WERI-Rb-1 (cell line): ENCODE results near the gene DRD4.

Source experiments
- DNase-seq: peaks from one replicate; pipeline ENCODE4 v3.0.0-alpha.2; 2020
- H3K27ac ChIP-seq: fragments of 250-450 bp; sonication (Bioruptor Pico); 2 replicates; pipeline ENCODE4 v1.5.1; 2020; ENCODE audit warnings: mild to moderate bottlenecking, moderate library complexity
- H3K27me3 ChIP-seq: fragments of 250-450 bp; sonication (Bioruptor Pico); 2 replicates; pipeline ENCODE4 v1.5.1; 2021; ENCODE audit warnings: mild to moderate bottlenecking, low read depth, moderate library complexity; ENCODE audit not compliant: insufficient read depth, severe bottlenecking
- H3K36me3 ChIP-seq: fragments of 250-450 bp; sonication (Bioruptor Pico); 2 replicates; pipeline ENCODE4 v1.5.1; 2020; ENCODE audit warnings: mild to moderate bottlenecking, moderate library complexity
- H3K4me3 ChIP-seq: 2 replicates; pipeline ENCODE4 v1.5.1; 2011; ENCODE audit warnings: low read depth, mild to moderate bottlenecking, control low read depth, low read length
- H3K9me3 ChIP-seq: fragments of 250-450 bp; sonication (Bioruptor Pico); 2 replicates; pipeline ENCODE4 v1.5.1; 2021; ENCODE audit warnings: mild to moderate bottlenecking, moderate library complexity; ENCODE audit not compliant: severe bottlenecking
- TF ChIP-seq, protein P1 (sequence below): IDR thresholded peaks from 2 replicates; pipeline ENCODE4 v1.5.1; 2011; ENCODE audit warnings: low read depth, mild to moderate bottlenecking, control low read depth, inconsistent platforms, low read length

DRD4 gene

DNA sequence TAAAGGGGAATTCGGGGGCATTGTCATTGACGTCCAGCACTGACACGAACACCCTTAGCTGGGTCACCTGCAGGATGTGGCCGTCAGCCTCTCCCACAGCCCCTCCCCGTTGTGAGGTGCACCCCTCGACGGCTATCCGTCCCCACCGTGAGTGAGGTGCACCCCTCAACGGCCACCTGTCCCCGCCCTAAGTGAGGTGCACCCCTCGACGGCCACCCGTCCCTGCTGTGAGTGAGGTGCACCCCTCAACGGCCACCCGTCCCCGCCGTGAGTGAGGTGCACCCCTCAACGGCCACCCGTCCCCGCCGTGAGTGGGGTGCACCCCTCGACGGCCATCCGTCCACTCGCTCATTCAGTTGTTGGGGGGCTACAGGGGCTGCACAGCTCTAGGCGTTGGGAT, 15.2 kb upstream of the DRD4 start:
- H3K4me3 ChIP-seq: no peak overlapping the region
- no peak overlapping the region for H3K27ac ChIP-seq
- H3K27me3 ChIP-seq: no peaks in the 10 kb centered on the region
- no peak for DNase-seq
- TF ChIP-seq, protein P1, sequence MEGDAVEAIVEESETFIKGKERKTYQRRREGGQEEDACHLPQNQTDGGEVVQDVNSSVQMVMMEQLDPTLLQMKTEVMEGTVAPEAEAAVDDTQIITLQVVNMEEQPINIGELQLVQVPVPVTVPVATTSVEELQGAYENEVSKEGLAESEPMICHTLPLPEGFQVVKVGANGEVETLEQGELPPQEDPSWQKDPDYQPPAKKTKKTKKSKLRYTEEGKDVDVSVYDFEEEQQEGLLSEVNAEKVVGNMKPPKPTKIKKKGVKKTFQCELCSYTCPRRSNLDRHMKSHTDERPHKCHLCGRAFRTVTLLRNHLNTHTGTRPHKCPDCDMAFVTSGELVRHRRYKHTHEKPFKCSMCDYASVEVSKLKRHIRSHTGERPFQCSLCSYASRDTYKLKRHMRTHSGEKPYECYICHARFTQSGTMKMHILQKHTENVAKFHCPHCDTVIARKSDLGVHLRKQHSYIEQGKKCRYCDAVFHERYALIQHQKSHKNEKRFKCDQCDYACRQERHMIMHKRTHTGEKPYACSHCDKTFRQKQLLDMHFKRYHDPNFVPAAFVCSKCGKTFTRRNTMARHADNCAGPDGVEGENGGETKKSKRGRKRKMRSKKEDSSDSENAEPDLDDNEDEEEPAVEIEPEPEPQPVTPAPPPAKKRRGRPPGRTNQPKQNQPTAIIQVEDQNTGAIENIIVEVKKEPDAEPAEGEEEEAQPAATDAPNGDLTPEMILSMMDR: no peak
- H3K36me3 ChIP-seq: no peaks in the 10 kb centered on the region; the same call in 1 of the 2 replicates
- no peaks in the 10 kb centered on the region for H3K9me3 ChIP-seq

DNA sequence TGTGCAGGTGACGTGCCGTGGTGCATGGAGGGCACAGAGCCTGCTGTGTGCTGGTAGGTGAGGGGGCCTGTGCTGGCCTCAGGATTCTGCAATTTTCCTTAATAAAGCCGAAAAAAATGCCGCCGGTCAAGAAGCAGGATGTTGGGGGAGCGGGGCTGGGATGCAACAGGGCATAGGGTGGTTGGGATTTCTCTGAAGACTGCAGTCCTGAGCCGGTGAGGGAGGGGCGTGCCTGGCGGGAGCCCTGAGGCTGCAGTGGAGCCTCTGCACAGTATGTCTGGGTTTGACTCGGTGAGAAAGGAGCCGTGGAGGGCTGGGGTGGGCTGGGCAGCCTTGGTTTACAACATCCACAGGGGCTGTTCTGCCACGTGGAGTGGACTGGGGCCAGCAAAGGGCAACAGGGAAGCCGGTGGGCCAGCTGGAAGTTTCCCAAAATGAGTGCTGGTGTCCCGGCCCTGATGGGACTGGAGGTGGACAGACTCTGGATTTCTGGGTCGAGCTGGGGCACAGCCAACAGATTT, 13.7 kb upstream of the DRD4 start:
- no peaks in the 10 kb centered on the region; the same call in 1 of the 2 replicates for H3K36me3 ChIP-seq
- no peaks in the 10 kb centered on the region for H3K9me3 ChIP-seq
- no peaks in the 10 kb centered on the region for H3K27me3 ChIP-seq
- no peak overlapping the region for H3K4me3 ChIP-seq
- H3K27ac ChIP-seq: no peak overlapping the region
- TF ChIP-seq, protein P1: no peak
- no peak for DNase-seq

DNA sequence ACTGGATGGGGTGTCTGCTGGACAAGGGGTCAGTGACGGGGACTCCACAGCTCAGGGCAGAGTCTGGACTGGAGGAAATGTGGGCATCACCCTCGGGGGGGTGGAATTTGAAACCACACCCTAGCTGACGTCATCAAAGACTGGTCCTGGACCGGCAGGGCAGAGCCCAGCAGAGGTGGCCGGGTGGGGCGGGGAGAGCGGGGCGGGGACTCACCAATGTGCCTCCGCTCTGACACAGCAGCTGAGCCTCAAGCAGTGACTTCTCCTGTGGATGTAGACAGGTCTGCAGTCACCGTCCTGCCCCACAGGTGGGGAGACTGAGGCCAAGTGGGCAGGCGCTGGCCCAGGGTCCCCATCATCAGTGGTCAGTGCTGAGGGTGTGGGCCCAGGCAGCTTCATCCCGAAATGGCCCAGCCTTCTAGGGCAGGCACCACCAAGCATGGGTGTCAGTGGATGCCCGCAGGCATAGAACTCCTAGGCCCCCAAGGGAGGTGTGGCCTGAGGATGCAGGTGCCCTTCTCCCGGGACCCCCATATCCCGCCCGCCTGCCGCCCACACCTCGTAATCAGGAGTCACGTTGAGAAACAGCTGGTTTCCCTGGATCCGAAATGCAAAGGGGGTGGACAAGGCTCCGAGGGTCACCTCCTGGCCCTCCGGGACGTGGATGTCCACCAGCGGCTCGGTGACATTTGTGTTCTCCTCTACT, 12.9 kb upstream of the DRD4 start:
- Histone ChIP-seq H3K36me3 (no peaks in the 10 kb centered on the region; the same call in 1 of the 2 replicates), H3K4me3 (no peak overlapping the region), H3K27me3 (no peaks in the 10 kb centered on the region), H3K27ac (no peak overlapping the region), H3K9me3 (no peaks in the 10 kb centered on the region)
- peak; percentile 15 for DNase-seq
- TF ChIP-seq, protein P1: no peak

DNA sequence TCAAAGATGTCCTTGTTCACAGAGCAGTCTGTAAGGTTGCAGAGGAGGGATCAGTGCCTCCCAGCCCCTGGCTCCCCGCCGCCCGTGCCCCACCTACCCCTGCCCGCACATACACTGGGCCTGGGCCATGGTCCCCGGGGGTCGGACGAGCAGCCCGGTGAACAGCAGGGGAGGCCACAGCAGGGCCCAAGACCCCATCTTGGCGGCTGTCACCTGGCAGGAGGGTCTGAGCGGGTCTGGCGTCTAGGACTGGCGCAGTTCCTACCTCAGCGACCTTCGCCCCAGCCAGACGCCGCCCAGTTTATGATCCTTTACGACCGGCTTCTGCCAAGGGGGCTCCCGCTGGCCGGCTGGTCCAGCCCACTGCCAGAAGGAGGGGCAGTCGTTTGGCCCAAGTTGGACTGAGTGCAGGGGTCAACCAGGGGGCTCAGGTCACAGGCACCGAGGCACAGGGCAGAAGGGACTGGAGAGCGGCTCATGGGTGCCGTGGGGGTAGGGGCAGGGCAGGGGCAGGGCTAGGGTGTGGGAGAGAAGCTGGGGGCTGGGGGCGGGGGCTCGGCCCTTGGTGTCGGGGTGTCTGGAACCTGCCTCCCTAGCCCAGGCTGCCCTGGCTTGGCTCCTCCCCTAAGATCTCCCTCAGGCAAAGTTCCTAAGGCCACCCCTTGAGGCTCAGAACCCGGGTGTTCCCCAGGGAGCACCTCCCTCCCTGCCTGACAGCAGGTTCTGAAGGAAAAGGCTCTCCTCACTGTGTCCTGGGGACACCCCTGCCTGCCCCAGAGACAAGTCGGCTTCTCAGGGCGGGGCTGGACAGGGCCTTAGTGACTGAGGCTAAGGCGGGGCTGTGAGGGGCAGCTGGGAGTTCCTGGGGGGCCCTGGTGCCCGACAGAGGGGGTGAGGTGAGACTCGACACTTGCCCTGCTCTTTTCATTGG, 12.1 kb upstream of the DRD4 start, which contains the start of gene CDHR5:
Gene CDHR5, minus strand, starts transcription at position 251 of the 931 bp plus-strand sequence. Its CDS starts 53 bp downstream, at position 198.
- peak within 1 kb of the TSS; percentile 1; the same call in 1 of the 2 replicates for H3K4me3 ChIP-seq
- H3K27me3 ChIP-seq: no peaks in the 10 kb centered on the region
- no peak within 1 kb of the TSS for H3K27ac ChIP-seq
- H3K9me3 ChIP-seq: no peaks in the 10 kb centered on the region
- DNase-seq: peak; percentile 67
- TF ChIP-seq, protein P1: no peak
- no peaks in the 10 kb centered on the region; the same call in 1 of the 2 replicates for H3K36me3 ChIP-seq

DNA sequence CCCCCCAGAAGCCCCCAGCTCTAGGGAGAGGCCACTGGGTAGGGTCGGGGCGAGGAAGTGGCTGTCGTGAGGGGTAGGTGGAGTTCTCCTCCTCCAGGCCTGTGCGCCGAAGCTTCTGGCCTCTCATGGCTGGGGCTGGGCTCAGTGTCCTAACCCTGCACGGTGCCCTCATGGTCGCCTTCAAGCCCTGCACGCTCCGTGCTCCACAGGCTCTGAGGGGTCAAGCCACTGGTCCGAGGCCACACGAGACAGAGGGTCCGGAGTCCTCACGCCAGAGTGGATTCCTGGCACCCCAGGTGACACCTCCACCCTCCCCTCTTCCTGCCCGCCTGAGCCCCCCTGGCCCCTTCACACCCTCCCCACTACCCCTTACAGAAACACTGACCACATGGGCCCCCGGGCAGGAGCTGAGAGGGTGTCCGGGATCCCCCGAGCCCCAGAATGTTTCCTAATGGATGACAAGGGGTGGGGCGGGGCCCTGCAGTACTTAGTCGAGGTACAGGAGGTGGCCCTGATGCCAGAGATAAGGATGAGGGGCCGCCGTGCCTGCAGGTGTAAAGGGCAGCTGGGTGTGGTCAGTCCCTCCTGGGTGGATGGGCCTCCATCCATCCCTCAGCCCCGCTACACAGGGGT, 11.3 kb upstream of the DRD4 start:
- Histone ChIP-seq H3K27ac (no peak overlapping the region), H3K4me3 (peak overlapping the region; percentile 1; the same call in 1 of the 2 replicates), H3K27me3 (no peaks in the 10 kb centered on the region), H3K9me3 (no peaks in the 10 kb centered on the region), H3K36me3 (no peaks in the 10 kb centered on the region; the same call in 1 of the 2 replicates)
- TF ChIP-seq, protein P1: no peak
- DNase-seq: peak; percentile 10
